Endothelial cell of umbilical vein (primary cell): ENCODE data around the gene SAPCD2. TPM values are rescaled to one million over a fixed set of nuclear protein-coding genes. Genes with fewer than 3 reads are reported as not detected.

Experiments
- BruUV-seq: library from RNA; stranded (reverse); fragments of 400-500 nt; replicated peaks from 2 replicates; lab custom pipeline; 2021; lab: Mats Ljungman, UMichigan
- CTCF ChIA-PET: fragments of 300-600, 350-600 bp; sonication (Branson Sonifier 250); formaldehyde crosslinking; loops from one replicate; lab custom pipeline; 2021; ENCODE audit warnings: antibody characterized with exemption, inconsistent platforms; lab: Charles Lee
- POLR2A ChIA-PET: fragments of 300-600, 350-600 bp; sonication (Branson Sonifier 250); formaldehyde crosslinking; loops from one replicate; lab custom pipeline; 2021; ENCODE audit warnings: antibody characterized with exemption, inconsistent platforms; lab: Charles Lee
- DNase-seq: peaks from one replicate; pipeline ENCODE4 v3.0.0-alpha.2; 2011; ENCODE audit warnings: low read depth, low spot score
- FAIRE-seq: peaks from 2 replicates; lab custom pipeline; 2011; peaks lifted over from hg19 to GRCh38; lab: Jason Lieb, UNC
- H2AFZ ChIP-seq: 2 replicates; pipeline ENCODE4 v1.6.0; 2012; ENCODE audit warnings: low read depth, low read length, control low read depth, inconsistent platforms
- H3K27ac ChIP-seq: 2 replicates; pipeline ENCODE4 v1.5.1; 2011; ENCODE audit warnings: low read depth, mild to moderate bottlenecking, control low read depth, low read length, moderate library complexity; ENCODE audit not compliant: insufficient read depth
- H3K27me3 ChIP-seq, 2 experiments: 2 replicates each; pipeline versions ENCODE4 v1.6.0 to v1.6.1; 2011; ENCODE audit warnings: low read length in 2 of 2, mixed read lengths in 1 of 2; ENCODE audit not compliant: control insufficient read depth in 2 of 2, insufficient read depth in 2 of 2
- H3K36me3 ChIP-seq, 2 experiments: 2 replicates in 1 of 2; 3 replicates in 1 of 2; pipeline ENCODE4 v1.5.1; 2011; ENCODE audit warnings: low read length in 2 of 2, mild to moderate bottlenecking in 1 of 2, moderate library complexity in 1 of 2; ENCODE audit not compliant: control insufficient read depth in 2 of 2, insufficient read depth in 2 of 2; ENCODE audit errors: extremely low read depth in 1 of 2
- H3K4me1 ChIP-seq: 3 replicates; pipeline ENCODE4 v1.5.1; 2011; ENCODE audit warnings: mild to moderate bottlenecking, low read length; ENCODE audit not compliant: control insufficient read depth, insufficient read depth; ENCODE audit errors: extremely low read depth
- H3K4me2 ChIP-seq: 2 replicates; pipeline ENCODE4 v1.6.1; 2011; ENCODE audit warnings: low read length, control low read depth, mixed read lengths; ENCODE audit not compliant: insufficient read depth
- H3K4me3 ChIP-seq, 3 experiments: fragments of 200-600 bp in 1 of 3; sonication (generic), shearing (Covaris generic) in 1 of 3; replicated peaks in 1 of 3; 2 replicates each; pipeline ENCODE4 v1.5.1; 2011 to 2016; ENCODE audit warnings: control low read depth in 3 of 3, low read length in 3 of 3, mild to moderate bottlenecking in 2 of 3, inconsistent platforms in 1 of 3, low read depth in 1 of 3, moderate library complexity in 1 of 3; ENCODE audit not compliant: insufficient read depth in 1 of 3
- H3K79me2 ChIP-seq: 2 replicates; pipeline ENCODE4 v1.6.0; 2012; ENCODE audit warnings: low read length, inconsistent platforms; ENCODE audit not compliant: control insufficient read depth, insufficient read depth
- H3K9ac ChIP-seq: replicated peaks from 2 replicates; pipeline ENCODE3; 2011; ENCODE audit warnings: low read length, control low read depth; ENCODE audit not compliant: insufficient read depth; ENCODE audit errors: extremely low read depth
- H3K9me1 ChIP-seq: replicated peaks from 3 replicates; pipeline ENCODE4 v1.6.0; 2011; ENCODE audit warnings: mild to moderate bottlenecking, low read length; ENCODE audit not compliant: control insufficient read depth, insufficient read depth; ENCODE audit errors: extremely low read depth
- H3K9me3 ChIP-seq: replicated peaks from 2 replicates; pipeline ENCODE4 v1.5.1; 2012; ENCODE audit warnings: low read length, inconsistent platforms; ENCODE audit not compliant: control insufficient read depth, insufficient read depth
- H4K20me1 ChIP-seq: replicated peaks from 2 replicates; pipeline ENCODE3; 2011; ENCODE audit warnings: mild to moderate bottlenecking, low read length; ENCODE audit not compliant: control insufficient read depth, insufficient read depth; ENCODE audit errors: extremely low read depth
- CTCF ChIP-seq, 2 donors: IDR thresholded peaks; 1 replicate in 1 of 2; 2 replicates in 1 of 2; pipeline ENCODE4 v1.5.1; 2011; ENCODE audit warnings: low read length in 2 of 2, mild to moderate bottlenecking in 2 of 2, moderate library complexity in 2 of 2, control low read depth in 1 of 2, inconsistent platforms in 1 of 2, low read depth in 1 of 2; ENCODE audit not compliant: insufficient read depth in 1 of 2; ENCODE audit errors: extremely low read depth in 1 of 2
- FOS ChIP-seq: IDR thresholded peaks from 2 replicates; pipeline ENCODE4 v1.6.1; 2011; ENCODE audit warnings: mild to moderate bottlenecking, low read length, moderate library complexity, borderline replicate concordance; ENCODE audit not compliant: insufficient read depth
- dilution Hi-C: fragments of 300-500 bp; cut with MboI; formaldehyde crosslinking; loops from one replicate; pipeline ENCODE4 v1.15.0; 2019; ENCODE audit warnings: low sequenced_read_pairs; ENCODE audit not compliant: extremely low pct_ligation_motif_present
- intact Hi-C: fragments of 100-400 bp; cut with micrococcal nuclease; formaldehyde crosslinking; loops from one replicate; pipeline ENCODE4 v1.10.0; 2022
- polyA plus RNA-seq, 4 experiments: library from polyadenylated mRNA; depleted of rRNA in 3 of 4; stranded (reverse) in 3 of 4; unstranded in 1 of 4; fragments of >200 nt; gene quantifications; 2 replicates each; pipeline versions ENCODE4 v1.2.1 to v1.2.3, GENCODE V29; 2011 to 2012; ENCODE audit warnings: missing spikeins in 1 of 4
- total RNA-seq: library from RNA; stranded (reverse); gene quantifications from 2 replicates; pipeline ENCODE4 v1.2.3, GENCODE V29; 2021

SAPCD2 gene
- total and polyA plus RNA-seq, 2 donors (not counting 3 experiments of a cell fraction or from before 2014, with no cell fraction given), result 11.5 to 27.8 TPM

- intact Hi-C loops, result no loop called here
- TF ChIP-seq CTCF (IDR thresholded peaks at IDR 0.05; ENCODE audit: extremely low read depth in 1 of 2, insufficient read depth in 1 of 2, low read depth in 1 of 2, low read length in 2 of 2), result peak in 1 of 2 donors; percentile 35
- no peak for TF ChIP-seq FOS
- Histone ChIP-seq H3K27ac (no peak overlapping the region), H3K9ac (no peak overlapping the region), H3K27me3 (no peaks in the 10 kb centered on the region), H2AFZ (no peak overlapping the region), H3K4me2 (no peak overlapping the region), H4K20me1 (no peaks in the 10 kb centered on the region), H3K36me3 (peaks cover 0 to 36% of the 10 kb centered on the region in 2 experiments), H3K4me1 (no peaks in the 10 kb centered on the region), H3K9me1 (no peaks in the 10 kb centered on the region), H3K79me2 (no peaks in the 10 kb centered on the region), H3K4me3 (no peak overlapping the region), H3K9me3 (no peaks in the 10 kb centered on the region)
- ChIA-PET POLR2A (interaction anchor here (0.6 kb wide), 1 partner anchor 20 kb away, joined by 4 read pairs; no protein-coding TSS in a partner anchor), CTCF (interaction anchor here (0.7 to 1.6 kb wide), 5 partner anchors 13 to 139 kb away, joined by 3 to 7 read pairs (median 3); partner anchors contain the start of genes RNF224 and SAPCD2)
- no TSS peak for BruUV-seq
- DNase-seq (no peak), FAIRE-seq (no peak)
- dilution Hi-C loops, result no loop called here
Observed at GRCh38 chr9:137095664-137096517, 25.5 kb upstream of the SAPCD2 start.
